PC-3 (cell line): ENCODE data around the gene CELA3B. TPM values are rescaled to one million over a fixed set of nuclear protein-coding genes. Genes with fewer than 3 reads are reported as not detected.
"Not testable (repeated sequence)": the region's sequence is repeated elsewhere in the genome, so short reads cannot be mapped to it uniquely, and the experiment has no call there.

Source experiments
- ATAC-seq: fragments of 200-7000 bp; cut with Tn5 transposase; 2 replicates; pipeline ENCODE4 v1.9.1; 2020; ENCODE audit warnings: mild to moderate bottlenecking, moderate library complexity
- BruUV-seq: library from RNA; stranded (reverse); fragments of 400-500 nt; replicated peaks from 2 replicates; lab custom pipeline; 2021; lab: Mats Ljungman, UMichigan
- CTCF ChIA-PET: fragments of 300-600 bp; sonication (Branson Sonifier 250); formaldehyde crosslinking; loops from one replicate; lab custom pipeline; 2022; ENCODE audit warnings: antibody characterized with exemption; lab: Charles Lee
- POLR2A ChIA-PET: fragments of 300-600 bp; sonication (Branson Sonifier 250); formaldehyde crosslinking; loops from one replicate; lab custom pipeline; 2022; ENCODE audit warnings: antibody characterized with exemption; ENCODE audit not compliant: unreplicated experiment; lab: Charles Lee
- DNase-seq: peaks from one replicate; pipeline ENCODE4 v3.0.0-alpha.2; 2015
- H2AFZ ChIP-seq: fragments of 300-600 bp; sonication (generic); 2 replicates; pipeline ENCODE4 v1.6.0; 2016; ENCODE audit warnings: antibody characterized with exemption, low read length
- H3F3A ChIP-seq: fragments of 300-600 bp; sonication (generic); one replicate; pipeline ENCODE4 v1.6.0; 2017; ENCODE audit warnings: antibody characterized with exemption, low read length, control low read depth, mild to moderate bottlenecking; ENCODE audit not compliant: unreplicated experiment
- H3K27ac ChIP-seq: fragments of 300-600 bp; sonication (generic); 2 replicates; pipeline ENCODE4 v1.5.1; 2016; ENCODE audit warnings: mild to moderate bottlenecking, low read length
- H3K27me3 ChIP-seq: fragments of 300-600 bp; sonication (generic); 2 replicates; pipeline ENCODE4 v1.6.1; 2016; ENCODE audit warnings: low read length, mixed read lengths
- H3K36me3 ChIP-seq: fragments of 300-600 bp; sonication (generic); 2 replicates; pipeline ENCODE4 v1.6.1; 2016; ENCODE audit warnings: low read depth, mixed run types, low read length, mixed read lengths
- H3K4me1 ChIP-seq: fragments of 300-600 bp; sonication (generic); 2 replicates; pipeline ENCODE4 v1.5.1; 2016; ENCODE audit warnings: low read length; ENCODE audit not compliant: insufficient read depth
- H3K4me2 ChIP-seq: fragments of 300-600 bp; sonication (generic); 2 replicates; pipeline ENCODE4 v1.6.0; 2016; ENCODE audit warnings: low read length
- H3K4me3 ChIP-seq: fragments of 300-600 bp; sonication (generic); 2 replicates; pipeline ENCODE4 v1.5.1; 2016; ENCODE audit warnings: mild to moderate bottlenecking, low read length, mixed read lengths
- H3K79me2 ChIP-seq: fragments of 300-600 bp; sonication (generic); 2 replicates; pipeline ENCODE4 v1.6.1; 2017; ENCODE audit warnings: low read length, mixed read lengths
- H3K9ac ChIP-seq: fragments of 300-600 bp; sonication (generic); 2 replicates; pipeline ENCODE4 v1.6.0; 2016; ENCODE audit warnings: mild to moderate bottlenecking, low read length
- H3K9me2 ChIP-seq: fragments of 300-600 bp; sonication (generic); replicated peaks from 2 replicates; pipeline ENCODE4 v1.6.1; 2016; ENCODE audit warnings: mixed run types, low read length, mixed read lengths
- H3K9me3 ChIP-seq: fragments of 300-600 bp; sonication (generic); 2 replicates; pipeline ENCODE4 v1.6.1; 2016; ENCODE audit warnings: low read length, mixed read lengths
- H4K20me1 ChIP-seq: fragments of 300-600 bp; sonication (generic); 2 replicates; pipeline ENCODE4 v1.6.1; 2016; ENCODE audit warnings: low read length, mixed read lengths
- intact Hi-C: fragments of 100-400 bp; cut with micrococcal nuclease; formaldehyde crosslinking; loops from 2 replicates; pipeline ENCODE4 v1.9.0; 2023
- total RNA-seq: library from RNA; depleted of rRNA; stranded (reverse); fragments of >200 nt; gene quantifications from 2 replicates; pipeline ENCODE4 v1.2.3, GENCODE V29; 2014

The CELA3B gene
- total RNA-seq, 1 experiment from 2014 or later: not detected

DNA sequence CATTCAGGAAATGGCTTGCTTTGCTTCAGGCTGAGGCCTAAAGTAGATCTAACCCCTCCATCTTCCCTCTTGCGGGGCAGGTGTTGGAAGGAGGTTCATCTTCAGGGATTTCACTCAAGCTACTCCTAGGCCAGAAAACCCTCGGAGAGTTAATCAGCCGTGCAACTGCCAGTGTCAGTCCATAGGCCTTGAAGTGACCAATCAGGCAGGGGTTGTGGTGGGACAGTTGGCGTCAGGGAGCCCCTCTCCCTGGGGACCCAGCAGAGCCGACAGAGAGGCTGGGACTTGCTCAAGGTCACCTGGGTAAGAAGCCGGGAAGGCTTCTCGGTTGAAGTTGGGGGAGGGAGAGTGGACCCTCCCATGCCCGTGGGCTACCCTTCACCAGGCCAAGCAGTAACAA lies 2.9 kb upstream of the CELA3B start:
- intact Hi-C loops, H3K9me3 ChIP-seq, H3K4me3 ChIP-seq, H2AFZ ChIP-seq, H3K79me2 ChIP-seq, H3K36me3 ChIP-seq, H3F3A ChIP-seq, BruUV-seq, H3K9me2 ChIP-seq, H3K9ac ChIP-seq, DNase-seq, POLR2A ChIA-PET, CTCF ChIA-PET, H3K27me3 ChIP-seq, H3K4me2 ChIP-seq, H4K20me1 ChIP-seq, ATAC-seq, H3K4me1 ChIP-seq: not testable (repeated sequence)
- H3K27ac ChIP-seq: peak overlapping the region; percentile 90

- BruUV-seq: not testable (repeated sequence)
Measured at GRCh38 chr1:21974699-21975098, 2.1 kb upstream of the CELA3B start.

GRCh38 chr1:21975296-21975695 lies 1.5 kb upstream of the CELA3B start:
- H3K9me3 ChIP-seq, CTCF ChIA-PET, H3K4me3 ChIP-seq, H3K9ac ChIP-seq, H3K27me3 ChIP-seq, H3K4me1 ChIP-seq, intact Hi-C loops, POLR2A ChIA-PET, H3K4me2 ChIP-seq, H3F3A ChIP-seq, H3K27ac ChIP-seq, H2AFZ ChIP-seq, H3K36me3 ChIP-seq, BruUV-seq, H4K20me1 ChIP-seq, DNase-seq, ATAC-seq, H3K79me2 ChIP-seq, H3K9me2 ChIP-seq: not testable (repeated sequence)

More at GRCh38 chr1:21974699-21975098, 2.1 kb upstream of the CELA3B start:
- H3K4me3 ChIP-seq, H2AFZ ChIP-seq, intact Hi-C loops, CTCF ChIA-PET, H3K9me3 ChIP-seq, ATAC-seq, H3K27me3 ChIP-seq, H3K4me2 ChIP-seq, H3K4me1 ChIP-seq, H3K79me2 ChIP-seq, H3K9me2 ChIP-seq, H3K36me3 ChIP-seq, POLR2A ChIA-PET, DNase-seq, H3K27ac ChIP-seq, H3K9ac ChIP-seq, H4K20me1 ChIP-seq, H3F3A ChIP-seq: not testable (repeated sequence)

DNA sequence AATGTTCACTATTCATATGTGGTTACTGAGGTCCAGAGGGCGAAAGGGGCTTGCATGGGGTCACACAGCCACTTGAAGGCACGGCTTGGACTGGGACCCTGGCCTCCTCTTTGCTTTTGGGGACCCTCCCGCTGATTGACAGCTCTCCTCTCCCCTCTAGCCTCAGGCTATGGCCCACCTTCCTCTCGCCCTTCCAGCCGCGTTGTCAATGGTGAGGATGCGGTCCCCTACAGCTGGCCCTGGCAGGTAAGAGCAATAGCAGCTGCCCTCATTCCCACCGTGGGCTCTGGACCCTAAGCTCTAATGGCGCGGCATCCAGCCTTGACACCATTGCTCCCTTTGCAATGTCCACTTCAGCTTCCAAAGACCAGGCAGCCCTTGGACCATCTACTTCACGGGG lies 1.4 kb downstream of the CELA3B start:
- BruUV-seq, H2AFZ ChIP-seq, H4K20me1 ChIP-seq, H3K4me2 ChIP-seq, H3K9me2 ChIP-seq, ATAC-seq, H3K79me2 ChIP-seq, POLR2A ChIA-PET, intact Hi-C loops, H3K4me1 ChIP-seq, H3K36me3 ChIP-seq, H3K27me3 ChIP-seq, H3K27ac ChIP-seq, DNase-seq, H3F3A ChIP-seq, H3K9me3 ChIP-seq, H3K9ac ChIP-seq, CTCF ChIA-PET, H3K4me3 ChIP-seq: not testable (repeated sequence)
